Sigmoid colon (tissue), 4 donors: Measurements from ENCODE around the gene PLCD1.
"Not testable (repeated sequence)": the region's sequence is repeated elsewhere in the genome, so short reads cannot be mapped to it uniquely, and the experiment has no call there.

Experiments used
- POLR2A ChIP-seq, 2 donors: fragments of 450-650 bp; IDR thresholded peaks; one replicate each; pipeline ENCODE4 v1.6.1; 2016; ENCODE audit warnings: antibody characterized with exemption in 2 of 2, mild to moderate bottlenecking in 2 of 2, moderate library complexity in 2 of 2
- POLR2AphosphoS5 ChIP-seq, 4 donors: sonication (generic); formaldehyde crosslinking; IDR thresholded peaks; one replicate each; pipeline ENCODE4 v1.6.1; 2017; ENCODE audit warnings: antibody characterized with exemption in 4 of 4
- TF ChIP-seq, protein P1 (sequence below), 4 experiments: fragments of 450-650 bp in 3 of 4; fragments of 200-600 bp in 1 of 4; IDR thresholded peaks; one replicate each; pipeline ENCODE4 v1.5.1; 2016 to 2019; ENCODE audit warnings: antibody characterized with exemption in 4 of 4, mild to moderate bottlenecking in 3 of 4, moderate library complexity in 2 of 4

GRCh38 chr3:38033586-38033985 is 4.1 kb upstream of the PLCD1 start:
- TF ChIP-seq POLR2AphosphoS5, POLR2A (IDR thresholded peaks at IDR 0.05): not testable (repeated sequence)
- TF ChIP-seq, protein P1, sequence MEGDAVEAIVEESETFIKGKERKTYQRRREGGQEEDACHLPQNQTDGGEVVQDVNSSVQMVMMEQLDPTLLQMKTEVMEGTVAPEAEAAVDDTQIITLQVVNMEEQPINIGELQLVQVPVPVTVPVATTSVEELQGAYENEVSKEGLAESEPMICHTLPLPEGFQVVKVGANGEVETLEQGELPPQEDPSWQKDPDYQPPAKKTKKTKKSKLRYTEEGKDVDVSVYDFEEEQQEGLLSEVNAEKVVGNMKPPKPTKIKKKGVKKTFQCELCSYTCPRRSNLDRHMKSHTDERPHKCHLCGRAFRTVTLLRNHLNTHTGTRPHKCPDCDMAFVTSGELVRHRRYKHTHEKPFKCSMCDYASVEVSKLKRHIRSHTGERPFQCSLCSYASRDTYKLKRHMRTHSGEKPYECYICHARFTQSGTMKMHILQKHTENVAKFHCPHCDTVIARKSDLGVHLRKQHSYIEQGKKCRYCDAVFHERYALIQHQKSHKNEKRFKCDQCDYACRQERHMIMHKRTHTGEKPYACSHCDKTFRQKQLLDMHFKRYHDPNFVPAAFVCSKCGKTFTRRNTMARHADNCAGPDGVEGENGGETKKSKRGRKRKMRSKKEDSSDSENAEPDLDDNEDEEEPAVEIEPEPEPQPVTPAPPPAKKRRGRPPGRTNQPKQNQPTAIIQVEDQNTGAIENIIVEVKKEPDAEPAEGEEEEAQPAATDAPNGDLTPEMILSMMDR (IDR thresholded peaks at IDR 0.05): not testable (repeated sequence)
